GM23338 (cell line): ENCODE results near the gene GRAMD1B. TPM values are rescaled to one million over a fixed set of nuclear protein-coding genes. Genes with fewer than 3 reads are reported as not detected.
A peak's percentile ranks its signal among the peaks of the same experiment; 100 is the strongest.

ENCODE experiments used
- ATAC-seq: fragments of 200-7000 bp; cut with Tn5 transposase; 3 replicates; pipeline ENCODE4 v1.9.1; 2020
- DNase-seq: peaks from one replicate; pipeline ENCODE4 v3.0.0-alpha.2; 2015; ENCODE audit warnings: low spot score
- H2AFZ ChIP-seq: fragments of 200-600 bp; sonication (generic); 2 replicates; pipeline ENCODE4 v1.8.0; 2016; ENCODE audit warnings: antibody characterized with exemption, mild to moderate bottlenecking, moderate library complexity
- H3F3A ChIP-seq: fragments of 200-600 bp; sonication (generic); replicated peaks from 2 replicates; pipeline ENCODE4 v1.8.0; 2017; ENCODE audit warnings: antibody characterized with exemption, mixed run types, low read depth
- H3K27ac ChIP-seq: fragments of 200-600 bp; sonication (generic); 2 replicates; pipeline ENCODE4 v1.6.1; 2016; ENCODE audit warnings: low read depth
- H3K27me3 ChIP-seq: fragments of 200-600 bp; sonication (generic); 2 replicates; pipeline ENCODE4 v1.8.0; 2016; ENCODE audit warnings: mild to moderate bottlenecking, mixed run types, moderate library complexity; ENCODE audit not compliant: insufficient read depth
- H3K36me3 ChIP-seq: fragments of 200-600 bp; sonication (generic); 2 replicates; pipeline ENCODE4 v1.8.0; 2016; ENCODE audit warnings: mild to moderate bottlenecking; ENCODE audit not compliant: insufficient read depth
- H3K4me1 ChIP-seq: fragments of 200-600 bp; sonication (generic); 2 replicates; pipeline ENCODE4 v1.8.0; 2016; ENCODE audit warnings: mild to moderate bottlenecking, moderate library complexity; ENCODE audit not compliant: insufficient read depth
- H3K4me2 ChIP-seq: fragments of 200-600 bp; sonication (generic); 2 replicates; pipeline ENCODE4 v1.7.1; 2017; ENCODE audit warnings: mixed run types
- H3K4me3 ChIP-seq: fragments of 200-600 bp; sonication (generic); 2 replicates; pipeline ENCODE4 v1.6.1; 2016; ENCODE audit warnings: mixed run types
- H3K79me2 ChIP-seq: fragments of 200-600 bp; sonication (generic); replicated peaks from 2 replicates; pipeline ENCODE4 v1.8.0; 2017; ENCODE audit warnings: mild to moderate bottlenecking; ENCODE audit not compliant: insufficient read depth
- H3K9me2 ChIP-seq: fragments of 200-600 bp; sonication (generic); 2 replicates; pipeline ENCODE4 v1.8.0; 2017; ENCODE audit not compliant: insufficient read depth
- H4K20me1 ChIP-seq: fragments of 200-600 bp; sonication (generic); replicated peaks from 2 replicates; pipeline ENCODE4 v1.8.0; 2017; ENCODE audit warnings: mild to moderate bottlenecking; ENCODE audit not compliant: insufficient read depth
- H3K27ac Mint-ChIP-seq: 2 replicates; pipeline ENCODE4 v1.8.0; 2020; ENCODE audit warnings: inconsistent platforms, mild to moderate bottlenecking, moderate library complexity, mixed read lengths
- H3K27me3 Mint-ChIP-seq: 3 replicates; pipeline ENCODE4 v1.8.0; 2022; ENCODE audit warnings: low read depth, mild to moderate bottlenecking, moderate library complexity, mixed read lengths, inconsistent platforms; ENCODE audit not compliant: insufficient read depth, poor library complexity
- H3K36me3 Mint-ChIP-seq: 3 replicates; pipeline ENCODE4 v1.8.0; 2021; ENCODE audit warnings: low read depth, mild to moderate bottlenecking, inconsistent platforms, moderate library complexity, mixed read lengths
- H3K4me1 Mint-ChIP-seq: 3 replicates; pipeline ENCODE4 v1.8.0; 2020; ENCODE audit warnings: mild to moderate bottlenecking, inconsistent platforms, mixed read lengths
- H3K4me3 Mint-ChIP-seq: 3 replicates; pipeline ENCODE4 v1.8.0; 2021; ENCODE audit warnings: moderate library complexity, mild to moderate bottlenecking, inconsistent platforms, mixed read lengths
- H3K9me3 Mint-ChIP-seq: 3 replicates; pipeline ENCODE4 v1.8.0; 2020; ENCODE audit warnings: moderate library complexity, mild to moderate bottlenecking, inconsistent platforms, mixed read lengths
- CREB1 ChIP-seq: fragments of 250-450 bp; sonication (Bioruptor Pico); IDR thresholded peaks from 2 replicates; pipeline ENCODE4 v1.5.0; 2020; ENCODE audit warnings: low read depth, mild to moderate bottlenecking, moderate library complexity
- CTCF ChIP-seq, 2 experiments: fragments of 200-600 bp in 1 of 2; sonication (generic) in 1 of 2; conservative IDR thresholded peaks; 2 replicates each; pipeline versions ENCODE4 v1.5.1 to v1.6.1; 2016 to 2017; ENCODE audit warnings: antibody characterized with exemption in 2 of 2, low read depth in 2 of 2, mild to moderate bottlenecking in 2 of 2, moderate library complexity in 1 of 2
- ETS1 ChIP-seq: IDR thresholded peaks from 2 replicates; pipeline ENCODE4 v1.6.1; 2016; ENCODE audit warnings: antibody characterized with exemption
- EZH2 ChIP-seq: fragments of 200-600 bp; sonication (generic); IDR thresholded peaks from one replicate; pipeline ENCODE4 v1.8.0; 2017; ENCODE audit warnings: antibody characterized with exemption, mild to moderate bottlenecking, low read depth; ENCODE audit not compliant: unreplicated experiment
- EZH2phosphoT487 ChIP-seq: fragments of 200-600 bp; sonication (generic); IDR thresholded peaks from one replicate; pipeline ENCODE4 v1.8.1; 2018; ENCODE audit warnings: antibody characterized with exemption; ENCODE audit not compliant: unreplicated experiment
- JUNB ChIP-seq: IDR thresholded peaks from one replicate; pipeline ENCODE4 v1.6.1; 2016; ENCODE audit warnings: antibody characterized with exemption; ENCODE audit not compliant: unreplicated experiment
- NANOG ChIP-seq: IDR thresholded peaks from 2 replicates; pipeline ENCODE4 v1.6.1; 2016; ENCODE audit warnings: antibody characterized with exemption, borderline replicate concordance
- POLR2AphosphoS5 ChIP-seq: IDR thresholded peaks from 2 replicates; pipeline ENCODE4 v1.6.1; 2016; ENCODE audit warnings: antibody characterized with exemption, low read depth
- REST ChIP-seq: IDR thresholded peaks from one replicate; pipeline ENCODE4 v1.6.1; 2018; ENCODE audit warnings: antibody characterized with exemption; ENCODE audit not compliant: unreplicated experiment
- STAT1 ChIP-seq: IDR thresholded peaks from one replicate; pipeline ENCODE4 v1.6.1; 2016; ENCODE audit warnings: antibody characterized with exemption; ENCODE audit not compliant: unreplicated experiment
- ZNF114 ChIP-seq: fragments of 250-450 bp; sonication (Bioruptor Pico); IDR thresholded peaks from 2 replicates; pipeline ENCODE4 v1.5.0; 2020; ENCODE audit warnings: mild to moderate bottlenecking, moderate library complexity
- ZNF331 ChIP-seq: fragments of 250-450 bp; sonication (Bioruptor Pico); IDR thresholded peaks from 2 replicates; pipeline ENCODE4 v1.5.0; 2020; ENCODE audit warnings: low read depth, mild to moderate bottlenecking, moderate library complexity
- ZNF462 ChIP-seq: fragments of 250-450 bp; sonication (Bioruptor Pico); IDR thresholded peaks from 2 replicates; pipeline ENCODE4 v1.5.0; 2020; ENCODE audit warnings: mild to moderate bottlenecking, moderate library complexity
- polyA plus RNA-seq: library from polyadenylated mRNA; unstranded; fragments of >200 nt; fragmentation: Nextera tagmentation; extraction: Ambion mirVana; gene quantifications from 2 replicates; pipeline ENCODE4 v1.2.1, GENCODE V29; 2016
- total RNA-seq: library from RNA; depleted of rRNA; stranded (reverse); fragments of >200 nt; shearing (Covaris generic); gene quantifications from 2 replicates; pipeline ENCODE4 v1.2.3, GENCODE V29; 2014

The GRAMD1B gene
- total and polyA plus RNA-seq, 2 experiments from 2014 or later: 3.7 to 24.3 TPM

- H3K4me2 ChIP-seq: no peak overlapping the region
- no peaks in the 10 kb centered on the region for H4K20me1 ChIP-seq
- H2AFZ ChIP-seq: no peak overlapping the region
- TF ChIP-seq ETS1: no peak
- no peak for TF ChIP-seq ZNF462
- TF ChIP-seq POLR2AphosphoS5: no peak
- no peak for TF ChIP-seq NANOG
- no peak for TF ChIP-seq EZH2phosphoT487
- no peak for TF ChIP-seq JUNB
- no peak for TF ChIP-seq ZNF114
- TF ChIP-seq STAT1: no peak
- TF ChIP-seq REST: no peak
- no peak for TF ChIP-seq CREB1
- TF ChIP-seq CTCF (conservative IDR thresholded peaks at IDR 0.05; ENCODE audit: low read depth in 2 of 2): no peak
- no peak for TF ChIP-seq ZNF331 (CRISPR knock-in tag)
- TF ChIP-seq EZH2: no peak
- Mint-ChIP-seq H3K9me3 (no peaks in the 10 kb centered on the region), H3K4me3 (no peak overlapping the region), H3K27ac (no peak overlapping the region), H3K4me1 (peaks cover 39% of the 10 kb centered on the region), H3K36me3 (no peaks in the 10 kb centered on the region), H3K27me3 (peaks cover 4% of the 10 kb centered on the region)
- no peaks in the 10 kb centered on the region for H3K9me2 ChIP-seq
- H3K4me3 ChIP-seq: no peak overlapping the region
- DNase-seq (no peak), ATAC-seq (peak; percentile 24; the same call in 1 of the 3 replicates)
- H3K27me3 ChIP-seq: no peaks in the 10 kb centered on the region
- H3F3A ChIP-seq: no peaks in the 10 kb centered on the region
- H3K36me3 ChIP-seq: no peaks in the 10 kb centered on the region
- no peak overlapping the region for H3K27ac ChIP-seq
- peaks cover 15% of the 10 kb centered on the region for H3K4me1 ChIP-seq
- peaks cover 7% of the 10 kb centered on the region; the same call in 1 of the 2 replicates for H3K79me2 ChIP-seq
Observed at GRCh38 chr11:123569393-123569792, 139.3 kb downstream of the GRAMD1B start.
